Stomach (tissue), 4 donors: Measurements from ENCODE around the gene BAHD1.

Experiments used
- EP300 ChIP-seq: sonication (generic); formaldehyde crosslinking; IDR thresholded peaks from one replicate; pipeline ENCODE4 v1.6.1; 2017; ENCODE audit warnings: antibody characterized with exemption
- POLR2A ChIP-seq, 4 donors: fragments of 450-650 bp; IDR thresholded peaks; one replicate each; pipeline ENCODE4 v1.6.1; 2016; ENCODE audit warnings: antibody characterized with exemption in 4 of 4, control low read depth in 2 of 4, mild to moderate bottlenecking in 1 of 4, moderate library complexity in 1 of 4
- POLR2AphosphoS5 ChIP-seq, 3 donors: sonication (generic); formaldehyde crosslinking; IDR thresholded peaks; one replicate each; pipeline ENCODE4 v1.6.1; 2016; ENCODE audit warnings: antibody characterized with exemption in 3 of 3
- TF ChIP-seq, protein P1 (sequence below), 7 experiments: fragments of 450-650 bp in 4 of 7; fragments of 200-600 bp in 3 of 7; sonication (generic) in 3 of 7; IDR thresholded peaks; one replicate each; pipeline ENCODE4 v1.5.1; 2016 to 2019; ENCODE audit warnings: antibody characterized with exemption in 7 of 7, control low read depth in 2 of 7, mild to moderate bottlenecking in 1 of 7

- TF ChIP-seq, protein P1, sequence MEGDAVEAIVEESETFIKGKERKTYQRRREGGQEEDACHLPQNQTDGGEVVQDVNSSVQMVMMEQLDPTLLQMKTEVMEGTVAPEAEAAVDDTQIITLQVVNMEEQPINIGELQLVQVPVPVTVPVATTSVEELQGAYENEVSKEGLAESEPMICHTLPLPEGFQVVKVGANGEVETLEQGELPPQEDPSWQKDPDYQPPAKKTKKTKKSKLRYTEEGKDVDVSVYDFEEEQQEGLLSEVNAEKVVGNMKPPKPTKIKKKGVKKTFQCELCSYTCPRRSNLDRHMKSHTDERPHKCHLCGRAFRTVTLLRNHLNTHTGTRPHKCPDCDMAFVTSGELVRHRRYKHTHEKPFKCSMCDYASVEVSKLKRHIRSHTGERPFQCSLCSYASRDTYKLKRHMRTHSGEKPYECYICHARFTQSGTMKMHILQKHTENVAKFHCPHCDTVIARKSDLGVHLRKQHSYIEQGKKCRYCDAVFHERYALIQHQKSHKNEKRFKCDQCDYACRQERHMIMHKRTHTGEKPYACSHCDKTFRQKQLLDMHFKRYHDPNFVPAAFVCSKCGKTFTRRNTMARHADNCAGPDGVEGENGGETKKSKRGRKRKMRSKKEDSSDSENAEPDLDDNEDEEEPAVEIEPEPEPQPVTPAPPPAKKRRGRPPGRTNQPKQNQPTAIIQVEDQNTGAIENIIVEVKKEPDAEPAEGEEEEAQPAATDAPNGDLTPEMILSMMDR (IDR thresholded peaks at IDR 0.05): no peak
- TF ChIP-seq POLR2A (IDR thresholded peaks at IDR 0.05): no peak
- TF ChIP-seq POLR2AphosphoS5 (IDR thresholded peaks at IDR 0.05): no peak
- TF ChIP-seq EP300: no peak
Observed at GRCh38 chr15:40451527-40452158, 10.9 kb downstream of the BAHD1 start.
